Non-pigmented ciliary epithelial cell (primary cell): ENCODE results near the gene DGAT2.

Experiments used
- DNase-seq: peaks from one replicate; pipeline ENCODE4 v3.0.0-alpha.2; 2010; ENCODE audit warnings: low read depth

The DGAT2 gene

GRCh38 chr11:75780888-75781287 lies 12.3 kb downstream of the DGAT2 start:
- DNase-seq: no peak

GRCh38 chr11:75781296-75781695 lies 12.7 kb downstream of the DGAT2 start:
- DNase-seq: no peak

GRCh38 chr11:75781831-75782230 lies 13.3 kb downstream of the DGAT2 start:
- DNase-seq: no peak

GRCh38 chr11:75782540-75783263 lies 14.1 kb downstream of the DGAT2 start:
- no peak for DNase-seq

GRCh38 chr11:75783416-75784084 lies 15.0 kb downstream of the DGAT2 start:
- no peak for DNase-seq

- no peak for DNase-seq
Measured at GRCh38 chr11:75784085-75784478, 15.5 kb downstream of the DGAT2 start.

- no peak for DNase-seq
Measured at GRCh38 chr11:75784506-75784905, 15.9 kb downstream of the DGAT2 start.

GRCh38 chr11:75785187-75785586 lies 16.6 kb downstream of the DGAT2 start:
- no peak for DNase-seq

- DNase-seq: no peak
Measured at GRCh38 chr11:75786101-75786736, 17.6 kb downstream of the DGAT2 start.

GRCh38 chr11:75789521-75789920 lies 20.9 kb downstream of the DGAT2 start:
- no peak for DNase-seq

GRCh38 chr11:75790986-75791385 lies 22.4 kb downstream of the DGAT2 start:
- no peak for DNase-seq

- DNase-seq: no peak
Measured at GRCh38 chr11:75792127-75792731, 23.7 kb downstream of the DGAT2 start.

- no peak for DNase-seq
Measured at GRCh38 chr11:75792997-75793800, 24.6 kb downstream of the DGAT2 start.

- DNase-seq: no peak
Measured at GRCh38 chr11:75793966-75794365, 25.4 kb downstream of the DGAT2 start.

GRCh38 chr11:75795276-75796090 lies 26.9 kb downstream of the DGAT2 start:
- no peak for DNase-seq

- DNase-seq: no peak
Measured at GRCh38 chr11:75796091-75796435, 27.5 kb downstream of the DGAT2 start.

- no peak for DNase-seq
Measured at GRCh38 chr11:75797116-75797515, 28.5 kb downstream of the DGAT2 start.

GRCh38 chr11:75797792-75798191 lies 29.2 kb downstream of the DGAT2 start:
- no peak for DNase-seq

- no peak for DNase-seq
Measured at GRCh38 chr11:75800136-75800675, 31.6 kb downstream of the DGAT2 start.

GRCh38 chr11:75800728-75801361 lies 32.3 kb downstream of the DGAT2 start:
- DNase-seq: no peak
